Omental fat pad (tissue), 4 donors: ENCODE results near the gene RBL1. TPM values are rescaled to one million over a fixed set of nuclear protein-coding genes. Genes with fewer than 3 reads are reported as not detected.
"Not testable (repeated sequence)": the region's sequence is repeated elsewhere in the genome, so short reads cannot be mapped to it uniquely, and the experiment has no call there.

ENCODE experiments used
- ATAC-seq: fragments of 150-250 bp; one replicate; pipeline ENCODE4 v1.9.1; 2016; ENCODE audit warnings: mild to moderate bottlenecking, moderate library complexity; ENCODE audit not compliant: low FRiP score
- DNase-seq: peaks from one replicate; pipeline ENCODE4 v3.0.0-alpha.2; 2019; ENCODE audit warnings: low spot score
- CTCF ChIP-seq, 3 donors: fragments of 450-650 bp; IDR thresholded peaks; one replicate each; pipeline ENCODE4 v1.5.1; 2016 to 2017; ENCODE audit warnings: antibody characterized with exemption in 3 of 3, mild to moderate bottlenecking in 3 of 3, moderate library complexity in 2 of 3
- total RNA-seq, 4 donors: library from RNA; depleted of rRNA; stranded (reverse); fragments of >200 nt; gene quantifications; one replicate each; pipeline ENCODE4 v1.1.0, GENCODE V29; 2016

The RBL1 gene
- total RNA-seq, 4 donors from 2014 or later = 2.6 to 8.7 (median 5.3) TPM

- DNase-seq (no peak), ATAC-seq (no peak)
- no peak for TF ChIP-seq CTCF (IDR thresholded peaks at IDR 0.05)
Measured at GRCh38 chr20:36984257-36984638, 111.5 kb downstream of the RBL1 start.

GRCh38 chr20:36975099-36975818 lies 120.5 kb downstream of the RBL1 start:
- TF ChIP-seq CTCF (IDR thresholded peaks at IDR 0.05) = no peak
- DNase-seq = no peak
- no peak for ATAC-seq

GRCh38 chr20:36974660-36975059 lies 121.1 kb downstream of the RBL1 start:
- no peak for TF ChIP-seq CTCF (IDR thresholded peaks at IDR 0.05)
- ATAC-seq (no peak), DNase-seq (no peak)

GRCh38 chr20:36971103-36971502 lies 124.7 kb downstream of the RBL1 start:
- TF ChIP-seq CTCF (IDR thresholded peaks at IDR 0.05) = no peak
- ATAC-seq = no peak

GRCh38 chr20:36969478-36970186 lies 126.2 kb downstream of the RBL1 start:
- ATAC-seq = no peak
- no peak for DNase-seq
- TF ChIP-seq CTCF (IDR thresholded peaks at IDR 0.05) = no peak

More at GRCh38 chr20:36971103-36971502, 124.7 kb downstream of the RBL1 start:
- no peak for DNase-seq

- DNase-seq (no peak), ATAC-seq (no peak)
- no peak for TF ChIP-seq CTCF (IDR thresholded peaks at IDR 0.05)
Measured at GRCh38 chr20:36969051-36969450, 126.7 kb downstream of the RBL1 start.

GRCh38 chr20:36967636-36968035 lies 128.2 kb downstream of the RBL1 start:
- no peak for ATAC-seq
- DNase-seq = no peak
- TF ChIP-seq CTCF (IDR thresholded peaks at IDR 0.05) = no peak

GRCh38 chr20:36966965-36967364 lies 128.8 kb downstream of the RBL1 start:
- not testable (repeated sequence) for ATAC-seq, DNase-seq

- ATAC-seq, DNase-seq: not testable (repeated sequence)
Measured at GRCh38 chr20:36962354-36962941, 133.3 kb downstream of the RBL1 start.
